Neural crest cell (in vitro differentiated cells): ENCODE results near the gene LOXL1. TPM values are rescaled to one million over a fixed set of nuclear protein-coding genes. Genes with fewer than 3 reads are reported as not detected.

Source experiments
- DNase-seq: peaks from one replicate; pipeline ENCODE4 v3.0.0; 2021; ENCODE audit warnings: low read depth, mixed read lengths, low spot score
- H3K27ac Mint-ChIP-seq: one replicate; pipeline ENCODE4 v1.8.0; 2021; ENCODE audit warnings: mild to moderate bottlenecking, mixed read lengths; ENCODE audit not compliant: unreplicated experiment
- H3K27me3 Mint-ChIP-seq: 2 replicates; pipeline ENCODE4 v1.8.0; 2021; ENCODE audit warnings: low read depth, mild to moderate bottlenecking, mixed read lengths
- H3K36me3 Mint-ChIP-seq: 2 replicates; pipeline ENCODE4 v1.8.0; 2021; ENCODE audit warnings: low read depth, mild to moderate bottlenecking, mixed read lengths
- H3K4me1 Mint-ChIP-seq: 2 replicates; pipeline ENCODE4 v1.8.0; 2021; ENCODE audit warnings: mixed read lengths
- H3K4me3 Mint-ChIP-seq: one replicate; pipeline ENCODE4 v1.8.0; 2021; ENCODE audit warnings: mild to moderate bottlenecking, mixed read lengths
- H3K9me3 Mint-ChIP-seq: 2 replicates; pipeline ENCODE4 v1.8.0; 2021; ENCODE audit warnings: mixed read lengths
- total RNA-seq: library from RNA; stranded (reverse); gene quantifications from 2 replicates; pipeline ENCODE4 v1.2.1, GENCODE V29; 2021
- TF ChIP-seq, protein P1 (sequence below): fragments of 200-600 bp; sonication (generic); conservative IDR thresholded peaks from 2 replicates; pipeline ENCODE4 v1.5.0; 2021; ENCODE audit warnings: antibody characterized with exemption, mild to moderate bottlenecking

The LOXL1 gene
- total RNA-seq, 1 donor from 2014 or later, result 17.3 TPM

DNA sequence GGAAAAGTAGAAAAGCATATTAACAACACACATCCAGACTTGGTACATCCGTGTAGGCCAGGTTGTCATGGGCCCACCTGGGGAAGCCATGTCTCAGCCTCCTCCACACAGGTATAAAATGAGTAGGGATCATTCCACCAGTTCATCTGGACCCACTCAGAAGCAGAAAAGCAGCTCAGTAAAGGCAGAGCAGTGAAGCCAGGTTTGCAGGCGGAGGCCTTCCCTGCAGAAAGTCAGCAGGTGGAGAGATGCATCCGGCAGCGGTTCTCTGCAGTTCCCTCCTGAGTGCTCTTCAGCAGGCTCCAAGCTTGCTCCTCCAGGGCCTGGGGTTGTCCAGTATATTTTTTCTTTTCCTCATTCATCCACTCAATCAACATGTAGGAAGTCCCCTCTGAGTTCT is 22.1 kb downstream of the LOXL1 start:
- Mint-ChIP-seq H3K4me1 (peaks cover 20% of the 10 kb centered on the region), H3K27ac (no peak overlapping the region), H3K36me3 (no peaks in the 10 kb centered on the region), H3K27me3 (no peaks in the 10 kb centered on the region), H3K9me3 (no peaks in the 10 kb centered on the region), H3K4me3 (no peak overlapping the region)
- no peak for DNase-seq
- TF ChIP-seq, protein P1, sequence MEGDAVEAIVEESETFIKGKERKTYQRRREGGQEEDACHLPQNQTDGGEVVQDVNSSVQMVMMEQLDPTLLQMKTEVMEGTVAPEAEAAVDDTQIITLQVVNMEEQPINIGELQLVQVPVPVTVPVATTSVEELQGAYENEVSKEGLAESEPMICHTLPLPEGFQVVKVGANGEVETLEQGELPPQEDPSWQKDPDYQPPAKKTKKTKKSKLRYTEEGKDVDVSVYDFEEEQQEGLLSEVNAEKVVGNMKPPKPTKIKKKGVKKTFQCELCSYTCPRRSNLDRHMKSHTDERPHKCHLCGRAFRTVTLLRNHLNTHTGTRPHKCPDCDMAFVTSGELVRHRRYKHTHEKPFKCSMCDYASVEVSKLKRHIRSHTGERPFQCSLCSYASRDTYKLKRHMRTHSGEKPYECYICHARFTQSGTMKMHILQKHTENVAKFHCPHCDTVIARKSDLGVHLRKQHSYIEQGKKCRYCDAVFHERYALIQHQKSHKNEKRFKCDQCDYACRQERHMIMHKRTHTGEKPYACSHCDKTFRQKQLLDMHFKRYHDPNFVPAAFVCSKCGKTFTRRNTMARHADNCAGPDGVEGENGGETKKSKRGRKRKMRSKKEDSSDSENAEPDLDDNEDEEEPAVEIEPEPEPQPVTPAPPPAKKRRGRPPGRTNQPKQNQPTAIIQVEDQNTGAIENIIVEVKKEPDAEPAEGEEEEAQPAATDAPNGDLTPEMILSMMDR, result no peak

DNA sequence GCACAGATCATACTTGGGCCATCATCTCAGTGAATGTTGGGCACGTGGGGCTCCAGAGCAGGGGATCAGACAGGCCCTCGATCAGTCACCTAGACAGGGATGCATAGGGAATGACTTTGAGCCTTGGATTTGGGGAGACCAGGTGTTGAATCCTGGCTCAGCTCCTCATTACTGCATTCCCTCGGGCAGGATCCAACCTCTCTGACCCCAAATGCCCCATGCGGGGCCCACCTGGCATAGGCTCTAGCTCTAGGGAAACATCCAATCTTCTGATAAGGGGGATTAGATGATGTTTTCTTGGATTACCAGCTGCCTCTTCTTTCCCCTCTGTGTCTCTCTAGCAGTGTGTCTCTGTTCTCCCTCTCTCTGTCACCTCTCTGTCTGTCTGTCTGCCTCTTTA is 22.7 kb downstream of the LOXL1 start:
- Mint-ChIP-seq H3K36me3 (no peaks in the 10 kb centered on the region), H3K27me3 (no peaks in the 10 kb centered on the region), H3K4me3 (no peak overlapping the region), H3K4me1 (peaks cover 20% of the 10 kb centered on the region), H3K9me3 (no peaks in the 10 kb centered on the region), H3K27ac (no peak overlapping the region)
- TF ChIP-seq, protein P1, result no peak
- DNase-seq, result no peak

DNA sequence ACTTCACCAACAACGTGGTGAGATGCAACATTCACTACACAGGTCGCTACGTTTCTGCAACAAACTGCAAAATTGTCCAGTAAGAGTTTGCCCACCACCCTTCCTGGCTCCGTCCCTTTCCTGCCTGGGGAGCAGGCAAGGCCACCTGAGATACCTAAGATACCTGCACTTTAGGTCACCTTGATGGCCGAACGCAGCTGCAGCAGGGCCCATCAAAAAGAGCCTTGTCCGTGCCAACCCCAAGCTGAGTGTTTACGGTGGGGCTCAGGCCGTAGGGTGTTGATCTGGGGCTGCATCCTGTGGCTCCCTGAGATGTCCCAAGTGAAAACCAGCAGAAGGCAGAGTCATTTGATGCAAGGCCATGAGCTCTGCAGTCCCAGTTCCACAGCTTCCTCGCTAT is 23.2 kb downstream of the LOXL1 start:
- no peak for DNase-seq
- peaks cover 15% of the 10 kb centered on the region for H3K4me1 Mint-ChIP-seq
- TF ChIP-seq, protein P1, result no peak
- H3K27me3 Mint-ChIP-seq, result no peaks in the 10 kb centered on the region
- no peak overlapping the region for H3K4me3 Mint-ChIP-seq
- no peaks in the 10 kb centered on the region for H3K36me3 Mint-ChIP-seq
- H3K9me3 Mint-ChIP-seq, result no peaks in the 10 kb centered on the region
- no peak overlapping the region for H3K27ac Mint-ChIP-seq

DNA sequence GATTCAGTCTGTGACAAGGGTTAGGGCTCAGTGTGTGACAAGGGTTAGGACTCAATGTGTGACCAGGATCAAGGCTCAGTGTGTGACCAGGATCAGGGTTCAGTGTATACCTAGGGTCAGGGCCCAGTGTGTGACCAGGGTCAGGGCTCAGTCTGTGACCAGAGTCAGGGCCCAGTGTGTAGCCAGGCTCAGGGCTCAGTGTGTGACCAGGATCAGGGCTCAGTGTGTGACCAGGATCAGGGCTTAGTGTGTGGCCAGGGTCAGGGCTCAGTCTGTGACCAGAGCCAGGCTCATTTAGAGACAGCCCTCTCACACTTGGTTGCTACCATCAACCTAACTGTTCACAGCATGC is 24.2 kb downstream of the LOXL1 start:
- no peaks in the 10 kb centered on the region for H3K36me3 Mint-ChIP-seq
- peaks cover 8% of the 10 kb centered on the region for H3K4me1 Mint-ChIP-seq
- peak overlapping the region; percentile 46 for H3K27ac Mint-ChIP-seq
- H3K27me3 Mint-ChIP-seq, result no peaks in the 10 kb centered on the region
- no peaks in the 10 kb centered on the region for H3K9me3 Mint-ChIP-seq
- TF ChIP-seq, protein P1, result no peak
- no peak overlapping the region for H3K4me3 Mint-ChIP-seq
- no peak for DNase-seq

DNA sequence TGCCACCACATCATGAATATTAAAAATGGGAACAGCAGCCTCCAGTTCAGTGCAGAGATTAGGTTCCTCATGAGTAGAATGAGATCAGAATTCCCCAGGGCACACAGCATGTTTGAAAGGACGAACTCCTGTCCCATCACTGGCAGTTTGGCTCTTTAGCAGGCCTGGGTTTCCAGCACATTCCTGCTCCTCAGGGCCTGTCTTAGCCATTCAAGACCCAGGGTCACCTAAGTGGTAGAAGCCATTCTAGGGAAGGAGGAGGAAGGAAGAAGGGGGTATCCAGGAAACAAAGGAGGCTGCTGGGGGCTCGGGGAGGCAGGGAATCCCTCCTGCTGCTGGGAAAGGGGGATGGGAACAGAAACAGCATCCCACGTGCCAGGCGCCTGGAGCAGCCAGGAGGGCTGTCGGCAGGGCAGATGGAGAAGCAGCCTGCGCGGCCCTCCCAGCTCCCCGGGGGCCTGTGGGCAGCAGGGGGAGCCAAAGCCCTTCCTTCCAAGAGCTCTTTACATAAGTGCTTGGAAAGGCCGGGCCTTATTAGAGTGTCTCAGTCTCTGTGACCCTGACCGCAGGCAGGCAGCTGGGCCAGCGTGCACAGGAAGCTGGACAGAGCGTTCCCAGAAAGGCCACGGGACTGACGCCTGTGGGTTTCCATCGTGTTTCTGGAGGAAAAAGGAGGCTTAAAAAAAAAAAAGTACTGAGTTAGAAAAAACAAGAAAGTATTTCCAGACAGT is 24.7 kb downstream of the LOXL1 start:
- Mint-ChIP-seq H3K27me3 (no peaks in the 10 kb centered on the region), H3K4me3 (peak overlapping the region; percentile 55), H3K27ac (peak overlapping the region; percentile 89), H3K9me3 (no peaks in the 10 kb centered on the region), H3K4me1 (peaks cover 8% of the 10 kb centered on the region), H3K36me3 (no peaks in the 10 kb centered on the region)
- DNase-seq, result peak; percentile 88
- TF ChIP-seq, protein P1, result peak; percentile 75
